Panc1 (cell line): ENCODE data around the gene TP53I11. TPM values are rescaled to one million over a fixed set of nuclear protein-coding genes. Genes with fewer than 3 reads are reported as not detected.

Experiments
- ATAC-seq: fragments of 200-7000 bp; cut with Tn5 transposase; 2 replicates; pipeline ENCODE4 v1.9.1; 2020; ENCODE audit warnings: mild to moderate bottlenecking, moderate library complexity
- BruUV-seq: library from RNA; stranded (reverse); fragments of 400-500 nt; replicated peaks from 2 replicates; lab custom pipeline; 2021; lab: Mats Ljungman, UMichigan
- CTCF ChIA-PET: fragments of 300-600 bp; sonication (Branson Sonifier 250); formaldehyde crosslinking; loops from one replicate; lab custom pipeline; 2022; ENCODE audit warnings: antibody characterized with exemption; lab: Charles Lee
- POLR2A ChIA-PET: fragments of 300-600 bp; sonication (Branson Sonifier 250); formaldehyde crosslinking; loops from one replicate; lab custom pipeline; 2022; ENCODE audit warnings: antibody characterized with exemption; lab: Charles Lee
- DNase-seq: peaks from one replicate; pipeline ENCODE4 v3.0.0-alpha.2; 2010; ENCODE audit warnings: low read depth, low spot score
- H3K27ac ChIP-seq: 2 replicates; pipeline ENCODE4 v1.5.1; 2011; ENCODE audit warnings: mild to moderate bottlenecking, low read length, inconsistent platforms
- H3K27me3 ChIP-seq: fragments of 200-500 bp; sonication (Bioruptor generic); 2 replicates; pipeline ENCODE4 v1.6.0; 2014; ENCODE audit warnings: low read length, inconsistent platforms; ENCODE audit not compliant: control insufficient read depth, insufficient read depth
- H3K36me3 ChIP-seq: fragments of 200-500 bp; sonication (Bioruptor generic); 2 replicates; pipeline ENCODE4 v1.5.1; 2014; ENCODE audit warnings: inconsistent platforms, mild to moderate bottlenecking, low read length, moderate library complexity; ENCODE audit not compliant: control insufficient read depth, insufficient read depth
- H3K4me1 ChIP-seq: 2 replicates; pipeline ENCODE4 v1.5.1; 2011; ENCODE audit warnings: inconsistent platforms, mild to moderate bottlenecking, low read length, moderate library complexity; ENCODE audit not compliant: control insufficient read depth, insufficient read depth
- H3K4me3 ChIP-seq, 2 experiments: 2 replicates each; pipeline ENCODE4 v1.5.1; 2011 to 2012; ENCODE audit warnings: low read depth in 2 of 2, low read length in 2 of 2, mild to moderate bottlenecking in 2 of 2, inconsistent platforms in 1 of 2, moderate library complexity in 1 of 2
- H3K9me3 ChIP-seq: fragments of 200-500 bp; sonication (Bioruptor generic); 2 replicates; pipeline ENCODE4 v1.5.1; 2014; ENCODE audit warnings: low read depth, mild to moderate bottlenecking, inconsistent platforms, low read length, moderate library complexity; ENCODE audit not compliant: control insufficient read depth, insufficient read depth
- CTCF ChIP-seq: fragments of 450-650 bp; IDR thresholded peaks from 2 replicates; pipeline ENCODE4 v1.5.1; 2017; ENCODE audit warnings: mild to moderate bottlenecking
- POLR2AphosphoS5 ChIP-seq: IDR thresholded peaks from 2 replicates; pipeline ENCODE4 v1.6.1; 2012; ENCODE audit warnings: mild to moderate bottlenecking, low read depth, low read length, moderate library complexity
- REST ChIP-seq, 2 experiments: IDR thresholded peaks; 2 replicates each; pipeline ENCODE4 v1.6.1; 2011 to 2012; ENCODE audit warnings: low read depth in 2 of 2, control low read depth in 1 of 2, low read length in 1 of 2, mild to moderate bottlenecking in 1 of 2, moderate library complexity in 1 of 2; ENCODE audit not compliant: insufficient read depth in 1 of 2
- SIN3A ChIP-seq: IDR thresholded peaks from 2 replicates; pipeline ENCODE4 v1.6.1; 2012; ENCODE audit warnings: low read depth, mild to moderate bottlenecking, low read length, moderate library complexity, borderline replicate concordance; ENCODE audit not compliant: insufficient read depth
- TCF7L2 ChIP-seq: IDR thresholded peaks from 2 replicates; pipeline ENCODE4 v1.6.1; 2011; ENCODE audit warnings: mild to moderate bottlenecking, low read depth, low read length, inconsistent platforms
- in situ Hi-C: cut with HindIII; loops from 2 replicates; pipeline ENCODE4 v1.10.0; 2016; ENCODE audit warnings: low sequenced_read_pairs, low pct_unique_long_range_greater_than_20kb
- intact Hi-C: fragments of 100-400 bp; cut with micrococcal nuclease; formaldehyde crosslinking; loops from one replicate; pipeline ENCODE4 v1.10.0; 2022; ENCODE audit not compliant: unreplicated experiment
- total RNA-seq: library from RNA; stranded (reverse); gene quantifications from one replicate; pipeline ENCODE4 v1.2.1, GENCODE V29; 2021; ENCODE audit not compliant: unreplicated experiment

Gene TP53I11
- total RNA-seq, 1 experiment from 2014 or later: 132 TPM

DNA sequence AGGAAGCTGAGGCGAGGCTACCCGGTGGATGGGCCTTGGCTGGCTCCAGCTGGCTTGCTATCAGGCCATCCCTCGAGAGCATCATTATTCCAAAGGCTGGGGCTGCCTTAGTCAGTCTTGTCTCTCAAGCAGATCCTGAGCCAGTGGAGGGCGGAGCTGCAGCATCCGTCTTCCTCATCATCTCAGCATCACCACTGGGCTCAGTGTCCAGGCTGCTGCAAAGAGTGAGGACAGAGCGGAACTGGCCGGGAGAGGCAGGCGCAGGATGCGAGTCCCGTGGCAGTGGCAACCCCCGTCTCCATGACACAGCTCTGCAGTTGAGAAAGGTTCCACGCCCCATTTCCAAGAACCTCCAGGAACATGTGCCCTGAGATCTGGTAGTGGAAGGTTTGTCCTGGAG is 4.4 kb downstream of the TP53I11 start:
- H3K27me3 ChIP-seq: no peaks in the 10 kb centered on the region
- TF ChIP-seq TCF7L2: no peak
- no peak for TF ChIP-seq POLR2AphosphoS5
- no peak for TF ChIP-seq SIN3A
- no peak for TF ChIP-seq REST (IDR thresholded peaks at IDR 0.05; ENCODE audit: insufficient read depth in 1 of 2, low read depth in 2 of 2, low read length in 1 of 2)
- no peak for DNase-seq
- no peak overlapping the region for H3K4me3 ChIP-seq
- ATAC-seq: no peak
- no peak overlapping the region for H3K27ac ChIP-seq
- no peaks in the 10 kb centered on the region; the same call in 1 of the 2 replicates for H3K36me3 ChIP-seq
- intact Hi-C loops (loop anchor here (10.0 kb wide), 1 partner anchor 69 kb away; no protein-coding TSS in a partner anchor), in situ Hi-C loops (no loop called here)
- ChIA-PET CTCF (interaction anchor here (0.9 to 2.5 kb wide), 2 partner anchors 10 to 19 kb away, joined by 3 to 9 read pairs; no protein-coding TSS in a partner anchor), POLR2A (no interaction called here)
- H3K9me3 ChIP-seq: no peaks in the 10 kb centered on the region
- BruUV-seq: no TSS peak
- peaks cover 60% of the 10 kb centered on the region for H3K4me1 ChIP-seq

DNA sequence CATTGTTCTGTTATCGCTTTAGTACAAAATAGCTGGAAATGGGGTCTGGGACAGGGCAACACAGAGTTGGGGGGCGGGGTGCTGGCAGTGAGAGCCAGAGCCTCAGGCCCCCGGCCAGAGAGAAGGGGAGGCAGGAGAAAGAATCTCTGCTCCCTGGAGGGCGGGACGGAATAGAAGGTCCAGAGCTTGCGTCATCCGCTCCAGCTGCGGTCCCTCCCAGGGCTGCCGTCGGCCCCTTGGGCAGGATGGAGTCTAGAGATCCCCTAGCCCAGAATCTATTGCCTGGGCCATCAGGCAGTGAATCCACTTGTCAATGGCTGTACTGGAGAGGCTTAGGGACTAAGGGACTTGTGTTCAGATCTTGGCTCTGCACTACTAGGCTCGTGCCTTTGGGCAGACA is 5.0 kb downstream of the TP53I11 start:
- Histone ChIP-seq H3K27ac (no peak overlapping the region), H3K4me1 (peaks cover 58% of the 10 kb centered on the region), H3K27me3 (no peaks in the 10 kb centered on the region), H3K4me3 (no peak overlapping the region), H3K36me3 (no peaks in the 10 kb centered on the region; the same call in 1 of the 2 replicates), H3K9me3 (no peaks in the 10 kb centered on the region)
- intact Hi-C loops: loop anchor here (10.0 kb wide), 1 partner anchor 69 kb away; no protein-coding TSS in a partner anchor
- ATAC-seq (no peak), DNase-seq (no peak)
- ChIA-PET POLR2A (no interaction called here), CTCF (interaction anchor here (2.5 kb wide), 1 partner anchor 9 kb away, joined by 9 read pairs; no protein-coding TSS in a partner anchor)
- in situ Hi-C loops: no loop called here
- TF ChIP-seq SIN3A (no peak), REST (IDR thresholded peaks at IDR 0.05; ENCODE audit: insufficient read depth in 1 of 2, low read depth in 2 of 2, low read length in 1 of 2) (no peak), POLR2AphosphoS5 (no peak), TCF7L2 (no peak), CTCF (no peak)
- no TSS peak for BruUV-seq
